ENCODE results near the gene CTR9.
A peak's percentile ranks its signal among the peaks of the same experiment; 100 is the strongest.

Gene CTR9

DNA sequence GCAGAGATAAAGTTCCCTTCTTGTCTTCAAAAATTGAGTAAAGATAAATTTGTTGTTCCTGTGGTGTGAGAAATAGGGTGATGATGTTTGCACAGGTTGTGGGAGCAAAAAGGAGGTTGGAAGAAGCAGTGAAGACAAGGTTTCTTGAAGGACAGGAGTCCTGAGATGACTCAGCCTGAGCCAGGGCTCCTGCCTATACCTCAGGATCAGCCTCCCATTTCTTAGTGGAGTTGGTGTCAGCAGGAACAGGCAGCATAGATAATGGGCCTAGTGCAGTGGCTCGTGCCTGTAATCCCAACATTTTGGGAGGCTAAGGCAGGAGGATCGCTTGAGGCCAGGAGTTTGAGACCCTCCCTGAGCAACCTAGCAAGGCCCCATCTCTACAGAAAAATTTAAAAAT, 29.0 kb downstream of the CTR9 start:
- no peak for DNase-seq
- TF ChIP-seq POLR2A (IDR thresholded peaks at IDR 0.05; ENCODE audit: low read length) (no peak), GATA1 (IDR thresholded peaks at IDR 0.05; ENCODE audit: low read depth, low read length) (no peak)

DNA sequence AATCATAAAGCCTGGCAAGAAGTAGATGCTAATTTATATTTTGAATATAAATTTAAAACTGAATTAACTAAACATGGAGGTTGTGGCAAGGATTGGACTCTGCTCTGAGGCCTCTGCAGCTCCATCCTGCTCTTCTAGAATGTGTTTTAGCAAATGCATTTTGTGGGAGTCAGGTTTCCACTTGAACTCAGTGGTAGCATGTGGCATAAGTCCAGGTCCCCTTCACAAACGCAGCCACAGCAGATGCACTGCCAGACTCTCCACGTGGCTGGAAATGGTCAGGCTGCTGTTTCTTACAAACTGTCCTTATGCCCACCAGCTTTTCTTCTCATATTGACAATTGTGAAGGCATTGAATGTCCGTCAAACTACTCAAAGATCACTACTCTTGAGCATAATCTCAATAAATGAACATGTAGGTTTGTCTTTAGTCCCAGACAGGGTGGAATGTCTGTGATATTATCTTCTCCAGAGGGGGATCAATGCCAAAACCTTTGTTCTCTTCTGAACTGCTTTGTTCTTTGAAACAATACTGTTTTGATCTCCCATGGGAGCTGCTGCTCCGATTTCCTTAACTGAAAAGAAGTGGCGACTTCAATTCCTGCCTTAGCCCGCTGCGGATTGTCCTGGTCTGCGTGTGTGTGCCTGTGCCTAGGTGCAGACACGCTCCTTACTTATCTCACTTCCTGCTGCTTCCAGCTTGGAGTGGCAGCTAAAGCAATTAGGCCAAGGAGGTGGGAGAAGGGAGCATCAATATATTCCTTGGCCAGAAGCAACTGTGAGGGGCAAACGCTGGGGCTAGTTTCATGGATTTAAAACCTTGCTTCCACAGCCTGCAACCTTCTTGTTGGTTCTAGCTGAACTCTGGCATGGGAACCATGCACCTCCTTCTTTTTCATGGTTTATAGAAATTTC, 33.4 kb downstream of the CTR9 start:
- DNase-seq = no peak
- TF ChIP-seq POLR2A (IDR thresholded peaks at IDR 0.05; ENCODE audit: low read length) (no peak), GATA1 (IDR thresholded peaks at IDR 0.05; ENCODE audit: low read depth, low read length) (no peak)

GRCh38 chr11:10785146-10785474, 34.1 kb downstream of the CTR9 start:
- no peak for DNase-seq
- TF ChIP-seq POLR2A (IDR thresholded peaks at IDR 0.05; ENCODE audit: low read length) (no peak), GATA1 (IDR thresholded peaks at IDR 0.05; ENCODE audit: low read depth, low read length) (no peak)

DNA sequence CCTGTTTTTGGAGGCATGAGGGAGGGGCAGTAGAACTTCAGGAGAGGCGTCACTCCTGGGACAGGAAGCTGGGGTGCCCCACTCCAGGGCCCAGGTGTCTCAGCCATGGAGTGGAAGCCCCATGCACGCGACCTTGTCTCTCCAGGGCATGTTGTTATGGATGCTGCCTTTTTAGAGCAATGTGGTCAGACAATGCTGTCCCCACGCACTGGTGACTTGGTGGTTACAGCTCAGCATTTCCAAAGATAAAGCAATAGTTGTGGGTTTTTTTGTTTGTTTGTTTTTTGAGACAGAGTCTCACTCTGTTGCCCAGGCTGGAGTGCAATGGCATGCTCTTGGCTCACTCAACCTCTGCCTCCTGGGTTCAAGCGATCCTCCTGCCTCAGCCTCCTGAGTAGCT, 35.4 kb downstream of the CTR9 start:
- no peak for DNase-seq

GRCh38 chr11:10792385-10793068, 41.5 kb downstream of the CTR9 start:
- peak; percentile 84 to 91 for DNase-seq
- TF ChIP-seq POLR2A (IDR thresholded peaks at IDR 0.05; ENCODE audit: low read length) (no peak), GATA1 (IDR thresholded peaks at IDR 0.05; ENCODE audit: low read depth, low read length) (no peak)

More for the DNA sequence above, 35.4 kb downstream of the CTR9 start:
- no peak for TF ChIP-seq GATA1 (IDR thresholded peaks at IDR 0.05; ENCODE audit: low read depth, low read length)
- TF ChIP-seq POLR2A (IDR thresholded peaks at IDR 0.05; ENCODE audit: low read length) = no peak

- no peak for DNase-seq
- TF ChIP-seq POLR2A (IDR thresholded peaks at IDR 0.05; ENCODE audit: low read length) (no peak), GATA1 (IDR thresholded peaks at IDR 0.05; ENCODE audit: low read depth, low read length) (no peak)
These were observed 42.6 kb downstream of the CTR9 start for GRCh38 chr11:10793470-10794255.

DNA sequence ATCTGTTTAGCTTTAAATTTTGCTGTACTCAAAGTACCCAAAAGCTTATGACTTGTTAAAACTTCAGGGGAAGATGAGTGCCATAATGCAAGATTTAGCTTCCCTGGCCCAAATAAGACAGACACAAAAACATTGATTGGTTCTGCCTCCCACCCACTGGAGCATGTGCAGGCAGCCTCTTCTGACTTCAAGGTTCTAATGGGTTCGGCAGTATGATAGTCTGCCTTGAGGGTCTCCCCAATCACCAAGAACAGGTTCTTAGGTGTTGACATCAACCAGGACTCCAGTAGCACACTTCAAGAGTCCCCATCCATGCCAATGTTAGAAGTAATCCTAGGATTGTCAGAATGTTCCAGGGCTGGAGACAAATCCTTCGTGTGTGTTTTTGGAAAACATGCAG, 45.1 kb downstream of the CTR9 start:
- no peak for TF ChIP-seq POLR2A (IDR thresholded peaks at IDR 0.05; ENCODE audit: low read length)
- TF ChIP-seq GATA1 (IDR thresholded peaks at IDR 0.05; ENCODE audit: low read depth, low read length) = no peak
- no peak for DNase-seq

- TF ChIP-seq POLR2A (IDR thresholded peaks at IDR 0.05; ENCODE audit: low read length) = no peak
- no peak for TF ChIP-seq GATA1 (IDR thresholded peaks at IDR 0.05; ENCODE audit: low read depth, low read length)
- no peak for DNase-seq
These were observed 46.0 kb downstream of the CTR9 start for GRCh38 chr11:10797001-10797400.

DNA sequence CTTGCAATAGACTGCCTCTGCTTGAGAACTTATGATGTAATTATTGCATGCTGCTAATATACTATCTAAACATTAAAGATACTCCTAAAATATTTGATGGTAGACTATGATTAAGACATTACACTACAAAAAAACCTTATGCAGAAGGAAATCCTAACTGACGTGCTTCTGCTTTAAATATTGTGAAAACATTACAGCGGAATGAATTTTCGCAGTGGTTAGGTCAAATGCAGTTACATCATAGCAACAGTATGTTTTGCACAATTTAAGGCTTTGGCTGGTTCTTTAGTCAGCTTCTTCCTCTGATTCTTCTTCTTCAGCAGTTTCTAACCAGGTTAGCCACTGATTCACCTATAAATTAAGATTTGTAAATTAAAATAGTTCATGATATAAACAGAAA, 46.5 kb downstream of the CTR9 start:
- DNase-seq = no peak
- no peak for TF ChIP-seq POLR2A (IDR thresholded peaks at IDR 0.05; ENCODE audit: low read length)
- no peak for TF ChIP-seq GATA1 (IDR thresholded peaks at IDR 0.05; ENCODE audit: low read depth, low read length)

DNA sequence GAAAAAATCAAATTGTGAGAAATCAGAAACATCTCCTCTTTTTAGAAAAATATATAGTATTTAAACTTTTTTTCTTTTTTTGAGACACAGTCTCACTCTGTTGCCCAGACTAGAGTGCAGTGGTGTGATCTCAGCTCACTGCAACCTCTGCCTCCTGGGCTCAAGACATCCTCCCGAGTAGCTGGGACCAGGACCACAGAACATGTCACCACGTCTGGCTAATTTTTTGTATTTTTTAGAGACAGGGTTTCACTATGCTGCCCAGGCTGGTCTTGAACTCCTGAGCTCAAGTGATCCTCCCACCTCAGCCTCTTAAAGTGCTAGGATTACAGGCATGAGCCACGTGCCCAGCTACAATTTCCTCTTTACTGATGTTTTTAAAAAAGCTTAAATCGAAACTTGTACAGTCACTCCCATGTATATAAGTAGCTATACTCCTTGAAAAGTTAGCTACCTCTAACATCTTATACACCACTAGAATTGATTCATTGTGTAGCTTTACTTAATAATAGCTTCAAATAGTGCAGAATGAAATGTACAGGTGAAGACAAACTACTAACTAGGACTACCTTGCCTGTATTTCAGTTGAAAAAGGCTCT, 47.4 kb downstream of the CTR9 start:
- no peak for DNase-seq

DNA sequence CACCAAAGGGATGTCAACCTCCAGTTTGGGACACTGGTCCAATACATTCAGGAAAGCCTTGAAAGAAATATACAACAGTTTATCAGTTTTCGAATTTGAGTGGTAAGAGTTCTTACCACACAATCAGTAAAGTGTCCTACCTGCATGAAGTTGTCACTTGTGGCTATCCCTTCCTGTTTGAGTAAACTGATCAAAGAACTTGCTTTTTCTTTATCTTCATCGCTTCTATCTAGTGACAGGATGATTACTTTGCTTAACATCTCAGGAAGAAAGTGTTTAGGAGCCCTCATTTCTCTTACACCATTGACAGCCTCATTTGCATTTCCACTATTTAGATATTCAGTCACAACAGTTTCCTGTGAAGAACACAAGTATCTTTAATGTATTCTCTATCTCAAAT, 49.2 kb downstream of the CTR9 start:
- no peak for DNase-seq
- TF ChIP-seq POLR2A (IDR thresholded peaks at IDR 0.05; ENCODE audit: low read length) (no peak), GATA1 (IDR thresholded peaks at IDR 0.05; ENCODE audit: low read depth, low read length) (no peak)

More for the DNA sequence above, 47.4 kb downstream of the CTR9 start:
- TF ChIP-seq POLR2A (IDR thresholded peaks at IDR 0.05; ENCODE audit: low read length) = no peak

DNA sequence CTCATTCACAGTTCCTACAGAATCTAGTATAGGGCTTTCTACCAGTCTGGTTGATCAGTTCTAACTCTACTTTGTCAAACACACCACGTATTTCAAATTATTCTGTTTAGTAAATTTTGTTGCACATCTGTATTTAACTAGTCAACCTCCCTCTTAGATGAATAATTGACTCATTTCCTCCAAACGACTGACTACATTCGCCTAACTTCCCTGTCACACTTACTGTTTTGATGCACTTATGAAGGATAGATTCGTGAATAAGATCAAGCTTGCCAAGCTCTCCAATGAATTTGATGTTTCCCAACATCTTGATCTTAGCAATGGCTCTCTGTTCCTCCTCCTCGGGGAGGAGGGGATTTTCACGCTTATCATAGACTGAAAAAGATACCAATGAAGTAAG, 52.6 kb downstream of the CTR9 start:
- no peak for TF ChIP-seq GATA1 (IDR thresholded peaks at IDR 0.05; ENCODE audit: low read depth, low read length)
- TF ChIP-seq POLR2A (IDR thresholded peaks at IDR 0.05; ENCODE audit: low read length) = no peak
- DNase-seq = no peak

GRCh38 chr11:10805741-10806140, 54.7 kb downstream of the CTR9 start:
- DNase-seq = no peak
- TF ChIP-seq GATA1 (IDR thresholded peaks at IDR 0.05; ENCODE audit: low read depth, low read length) (no peak), POLR2A (IDR thresholded peaks at IDR 0.05; ENCODE audit: low read length) (no peak)

DNA sequence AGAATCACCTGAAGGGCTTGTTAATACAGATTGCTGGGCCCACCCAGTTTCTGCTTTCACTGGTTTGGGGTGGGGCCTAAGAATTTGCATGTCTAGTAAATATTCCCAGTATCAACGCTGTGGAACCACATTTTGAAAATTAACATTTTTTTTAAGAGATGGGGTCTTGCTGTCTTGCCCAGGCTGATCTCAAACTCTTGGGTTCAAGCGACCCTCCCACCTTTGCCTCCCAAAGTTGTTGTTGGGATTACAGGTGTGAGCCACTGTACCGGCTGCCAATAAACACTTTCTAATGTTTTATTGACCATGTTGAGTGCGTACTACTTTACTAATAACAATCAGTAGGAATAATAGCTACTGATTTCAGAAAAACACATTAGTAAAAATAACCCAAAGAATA, 55.2 kb downstream of the CTR9 start:
- no peak for DNase-seq

More for the DNA sequence above, 55.2 kb downstream of the CTR9 start:
- no peak for TF ChIP-seq GATA1 (IDR thresholded peaks at IDR 0.05; ENCODE audit: low read depth, low read length)
- TF ChIP-seq POLR2A (IDR thresholded peaks at IDR 0.05; ENCODE audit: low read length) = no peak
